ENCODE data around the gene INHBE.

- peak; percentile 58; the same call in 1 of the 2 replicates for TF ChIP-seq POLR2A (IDR thresholded peaks at IDR 0.05; ENCODE audit: low read depth, low read length)
- no peak for TF ChIP-seq TAF1 (IDR thresholded peaks at IDR 0.05; ENCODE audit: borderline replicate concordance, low read depth, low read length)
These were observed 22.9 kb downstream of the INHBE start for GRCh38 chr12:57477710-57478681.
